A549 (cell line): Measurements from ENCODE around the gene VRTN.

Experiments
- ATOH8 ChIP-seq: fragments of 250-450 bp; sonication (Bioruptor Pico); IDR thresholded peaks from 2 replicates; pipeline ENCODE4 v1.5.0; 2020; ENCODE audit warnings: low read depth, mild to moderate bottlenecking, moderate library complexity
- CTCF ChIP-seq: fragments of >200 bp; sonication (Bioruptor Twin); formaldehyde crosslinking; IDR thresholded peaks from 3 replicates; pipeline ENCODE4 v1.5.1; 2016
- REST ChIP-seq: fragments of 200-600 bp; sonication (generic); IDR thresholded peaks from 2 replicates; pipeline ENCODE4 v1.6.1; 2016; ENCODE audit warnings: antibody characterized with exemption, mild to moderate bottlenecking, moderate library complexity

GRCh38 chr14:74346341-74346740 lies 1.9 kb upstream of the VRTN start:
- TF ChIP-seq ATOH8 (CRISPR knock-in tag) (no peak), CTCF (no peak), REST (no peak)
